ENCODE results near the gene SLC7A14. TPM values are rescaled to one million over a fixed set of nuclear protein-coding genes. Genes with fewer than 3 reads are reported as not detected.

The SLC7A14 gene
- total and polyA plus RNA-seq, 2 of the 13 experiments (the other 11 are each of a cell fraction or from before 2014, with no cell fraction given) = not detected

GRCh38 chr3:170418422-170419398 is 167.2 kb downstream of the SLC7A14 start, which contains the start of gene CLDN11 (continued):
- TF ChIP-seq TEAD3 (CRISPR knock-in tag; optimal IDR thresholded peaks at IDR 0.05; ENCODE audit: borderline replicate concordance) (no peak), ARNT2 (CRISPR knock-in tag; IDR thresholded peaks at IDR 0.05; ENCODE audit: low read depth) (peak; percentile 22; the same call in 1 of the 2 replicates), NFE2L2 (IDR thresholded peaks at IDR 0.05; ENCODE audit: low read length) (no peak), ATF7 (IDR thresholded peaks at IDR 0.05) (no peak), ATF7 (CRISPR knock-in tag; IDR thresholded peaks at IDR 0.05) (no peak), ZNF564 (CRISPR knock-in tag; IDR thresholded peaks at IDR 0.05) (no peak), BHLHE40 (IDR thresholded peaks at IDR 0.05; ENCODE audit: low read length) (no peak), LCORL (IDR thresholded peaks at IDR 0.05) (no peak), LCORL (CRISPR knock-in tag; IDR thresholded peaks at IDR 0.05) (no peak), ZBTB21 (CRISPR knock-in tag; IDR thresholded peaks at IDR 0.05) (no peak), ZNF251 (CRISPR knock-in tag; IDR thresholded peaks at IDR 0.05) (no peak), MYPOP (CRISPR knock-in tag; IDR thresholded peaks at IDR 0.05) (0 out of 2 replicates have a peak, but pooled peaks have one; percentile 69), ZNF790 (CRISPR knock-in tag; IDR thresholded peaks at IDR 0.05; ENCODE audit: borderline replicate concordance) (no peak), ZNF362 (CRISPR knock-in tag; IDR thresholded peaks at IDR 0.05; ENCODE audit: borderline replicate concordance) (no peak), NFATC3 (CRISPR knock-in tag; IDR thresholded peaks at IDR 0.05) (no peak), ZNF446 (CRISPR knock-in tag; IDR thresholded peaks at IDR 0.05) (no peak), ZNF776 (CRISPR knock-in tag; IDR thresholded peaks at IDR 0.05) (no peak; the same call in 1 of the 2 replicates), MEF2D (CRISPR knock-in tag; IDR thresholded peaks at IDR 0.05) (no peak), ZNF280B (CRISPR knock-in tag; IDR thresholded peaks at IDR 0.05; ENCODE audit: borderline replicate concordance) (no peak), GMEB2 (CRISPR knock-in tag; IDR thresholded peaks at IDR 0.05; ENCODE audit: low read depth) (no peak), ZNF512 (CRISPR knock-in tag; IDR thresholded peaks at IDR 0.05) (no peak), ZNF496 (CRISPR knock-in tag; IDR thresholded peaks at IDR 0.05; ENCODE audit: insufficient replicate concordance) (no peak), SAFB2 (CRISPR knock-in tag; IDR thresholded peaks at IDR 0.05; ENCODE audit: borderline replicate concordance, low read depth) (no peak)
